HG02943 (cell line): ENCODE measurements around the gene BNC2.
"Not testable (repeated sequence)": the region's sequence is repeated elsewhere in the genome, so short reads cannot be mapped to it uniquely, and the experiment has no call there.

ENCODE experiments used
- ATAC-seq: cut with Tn5 transposase; IDR thresholded peaks from one replicate; pipeline ENCODE4 v1.9.1; 2021; ENCODE audit warnings: mild to moderate bottlenecking, low read depth, moderate library complexity; ENCODE audit not compliant: unreplicated experiment

The BNC2 gene, protein sequence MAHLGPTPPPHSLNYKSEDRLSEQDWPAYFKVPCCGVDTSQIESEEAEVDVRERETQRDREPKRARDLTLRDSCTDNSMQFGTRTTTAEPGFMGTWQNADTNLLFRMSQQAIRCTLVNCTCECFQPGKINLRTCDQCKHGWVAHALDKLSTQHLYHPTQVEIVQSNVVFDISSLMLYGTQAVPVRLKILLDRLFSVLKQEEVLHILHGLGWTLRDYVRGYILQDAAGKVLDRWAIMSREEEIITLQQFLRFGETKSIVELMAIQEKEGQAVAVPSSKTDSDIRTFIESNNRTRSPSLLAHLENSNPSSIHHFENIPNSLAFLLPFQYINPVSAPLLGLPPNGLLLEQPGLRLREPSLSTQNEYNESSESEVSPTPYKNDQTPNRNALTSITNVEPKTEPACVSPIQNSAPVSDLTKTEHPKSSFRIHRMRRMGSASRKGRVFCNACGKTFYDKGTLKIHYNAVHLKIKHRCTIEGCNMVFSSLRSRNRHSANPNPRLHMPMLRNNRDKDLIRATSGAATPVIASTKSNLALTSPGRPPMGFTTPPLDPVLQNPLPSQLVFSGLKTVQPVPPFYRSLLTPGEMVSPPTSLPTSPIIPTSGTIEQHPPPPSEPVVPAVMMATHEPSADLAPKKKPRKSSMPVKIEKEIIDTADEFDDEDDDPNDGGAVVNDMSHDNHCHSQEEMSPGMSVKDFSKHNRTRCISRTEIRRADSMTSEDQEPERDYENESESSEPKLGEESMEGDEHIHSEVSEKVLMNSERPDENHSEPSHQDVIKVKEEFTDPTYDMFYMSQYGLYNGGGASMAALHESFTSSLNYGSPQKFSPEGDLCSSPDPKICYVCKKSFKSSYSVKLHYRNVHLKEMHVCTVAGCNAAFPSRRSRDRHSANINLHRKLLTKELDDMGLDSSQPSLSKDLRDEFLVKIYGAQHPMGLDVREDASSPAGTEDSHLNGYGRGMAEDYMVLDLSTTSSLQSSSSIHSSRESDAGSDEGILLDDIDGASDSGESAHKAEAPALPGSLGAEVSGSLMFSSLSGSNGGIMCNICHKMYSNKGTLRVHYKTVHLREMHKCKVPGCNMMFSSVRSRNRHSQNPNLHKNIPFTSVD

DNA sequence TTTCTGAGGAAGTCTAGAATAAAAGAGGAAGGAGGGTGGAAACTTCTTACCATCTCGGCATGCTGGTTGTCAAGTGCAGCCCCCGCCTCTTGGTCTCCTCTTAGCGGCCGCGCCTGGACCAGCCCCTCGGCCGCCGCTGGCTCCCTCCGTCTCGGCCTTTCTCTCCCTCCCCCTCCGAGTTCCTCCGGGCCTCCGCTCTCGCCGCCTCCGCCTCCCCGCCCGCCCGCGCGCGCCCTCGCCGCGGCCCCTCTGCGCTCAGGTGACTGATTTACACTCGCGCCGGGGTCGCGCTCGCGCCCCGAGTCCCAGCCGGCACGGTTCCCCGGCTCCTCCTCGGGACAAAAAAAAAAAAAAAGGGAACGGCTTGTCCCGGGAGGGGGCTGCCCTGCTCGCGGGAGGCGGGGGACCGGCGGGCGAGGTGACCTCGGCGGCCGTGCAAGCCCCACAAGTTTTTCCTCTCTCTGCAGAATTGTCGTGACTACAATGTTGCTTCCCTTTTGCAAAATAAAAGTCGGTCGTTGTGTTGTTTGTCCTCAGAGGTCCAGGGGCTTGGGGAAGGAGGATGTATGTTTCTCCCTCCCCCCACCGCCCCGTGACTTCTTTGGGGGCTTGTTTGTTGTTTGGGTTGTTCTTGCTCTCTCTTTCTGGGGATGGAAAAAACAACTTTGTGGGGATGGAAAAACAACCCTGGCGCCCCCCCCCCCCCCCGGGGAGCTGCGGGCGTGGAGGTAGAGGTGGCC is at the start of gene BNC2:
BNC2 (minus strand) TSS at position 75 of the 740 bp plus-strand sequence; CDS start at position 53, 22 bp downstream.
- no peak for ATAC-seq

DNA sequence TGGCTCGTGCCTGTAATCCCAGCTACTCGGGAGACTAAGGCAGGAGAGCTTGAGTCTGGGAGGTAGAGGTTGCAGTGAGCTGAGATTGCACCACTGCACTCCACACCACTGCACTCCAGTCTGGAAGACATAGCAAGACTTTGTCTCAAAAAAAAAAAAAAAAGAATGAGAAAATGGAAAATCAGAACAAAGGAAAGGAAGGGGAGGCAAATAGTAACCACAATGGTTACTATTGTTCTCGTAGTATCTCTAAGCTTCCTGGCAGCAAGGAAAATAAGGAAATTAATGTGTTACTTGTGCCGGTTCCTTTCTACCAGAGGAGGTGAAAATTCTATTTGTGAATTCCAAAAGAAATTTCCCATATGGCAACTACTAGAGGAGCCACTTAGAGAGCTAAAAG is 48.5 kb upstream of the BNC2 start:
- ATAC-seq: no peak

DNA sequence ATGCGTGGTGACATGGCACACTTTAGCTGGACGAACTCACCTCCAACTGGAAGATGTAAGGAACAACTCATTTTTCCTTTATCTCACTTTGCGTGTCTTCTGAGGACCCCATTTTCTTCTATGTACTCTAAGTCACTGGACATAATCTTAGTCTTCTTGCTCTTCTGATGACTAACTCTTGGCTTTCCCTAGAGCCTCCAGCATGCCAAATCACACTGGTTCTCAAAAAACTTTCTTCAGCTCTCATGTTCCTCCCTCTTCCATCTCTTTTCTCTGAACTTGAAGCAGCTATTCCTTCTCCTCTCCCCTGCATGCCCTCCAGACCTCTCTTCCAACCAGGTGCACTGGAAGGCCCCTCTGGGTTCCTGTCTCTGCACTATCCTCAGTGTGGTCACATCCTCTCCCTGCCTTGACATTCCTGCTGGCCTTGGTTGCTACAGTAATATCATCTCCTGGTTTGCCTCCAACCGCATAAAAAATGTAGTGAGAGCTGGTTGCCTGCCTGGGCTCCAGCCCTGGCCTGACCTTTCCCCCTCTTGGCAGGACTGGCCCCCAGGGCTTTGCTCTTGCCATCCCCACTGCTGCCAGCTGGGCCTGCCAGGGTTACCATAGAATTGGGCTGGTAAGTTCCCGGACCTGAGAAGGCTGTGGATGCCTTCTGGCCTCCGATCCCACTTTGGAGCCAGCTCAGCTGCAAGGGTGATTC is 44.8 kb upstream of the BNC2 start:
- no peak for ATAC-seq

DNA sequence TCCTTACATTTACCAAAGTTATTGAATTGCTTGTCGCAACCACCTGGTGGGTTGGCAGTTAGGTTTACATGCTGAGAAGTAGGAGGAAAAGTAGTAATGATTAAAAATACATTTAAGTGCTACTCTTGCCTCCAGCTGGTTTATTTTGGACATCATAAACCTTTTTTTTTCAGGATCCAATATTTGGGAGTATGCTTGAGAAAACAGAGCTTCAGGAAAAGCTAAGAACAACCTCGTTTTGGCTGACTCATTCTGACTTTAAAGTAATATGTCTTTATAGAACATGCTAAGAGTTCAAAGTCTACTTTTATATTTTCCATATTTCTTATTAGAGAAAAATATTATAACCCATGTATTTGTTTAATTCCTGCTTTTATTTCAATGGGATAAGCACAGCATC is 41.7 kb upstream of the BNC2 start:
- no peak for ATAC-seq

DNA sequence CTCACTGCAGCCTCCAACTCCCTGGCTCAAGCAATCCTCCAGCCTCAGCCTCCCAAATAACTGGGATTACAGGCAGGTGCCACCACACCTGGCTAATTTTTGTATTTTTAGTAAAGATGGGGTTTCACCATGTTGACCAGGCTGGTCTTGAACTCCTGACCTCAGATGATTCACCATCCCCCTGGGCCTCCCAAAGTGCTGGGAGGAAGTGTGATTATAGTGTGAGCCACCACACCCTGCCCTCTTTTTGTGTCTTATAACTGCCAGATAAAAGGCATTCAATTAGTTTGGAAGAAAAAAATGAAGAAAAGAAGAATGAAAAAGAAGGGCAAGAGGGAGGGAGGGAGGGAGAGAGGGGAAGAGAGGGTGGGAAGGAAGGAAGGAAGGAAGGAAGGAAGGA is 37.7 kb upstream of the BNC2 start:
- ATAC-seq: not testable (repeated sequence)

DNA sequence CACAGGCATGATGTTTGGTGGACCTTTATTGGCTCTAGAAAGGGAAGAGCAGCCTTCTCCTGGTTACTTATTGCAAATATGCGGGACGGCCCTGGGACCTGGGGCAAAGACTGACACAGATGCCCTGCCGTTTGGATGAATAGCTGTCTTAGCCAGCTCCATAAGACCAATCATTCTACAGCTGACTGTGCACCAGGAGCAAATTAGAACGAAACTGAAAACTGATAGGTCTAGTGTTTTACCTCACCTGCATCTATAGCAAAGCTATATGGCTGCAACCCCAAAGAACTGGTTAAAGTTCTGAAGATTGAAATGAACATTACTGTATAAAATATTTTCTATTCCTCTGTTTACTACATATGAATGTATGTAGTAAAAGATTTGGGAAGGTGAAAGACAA is 34.2 kb upstream of the BNC2 start:
- ATAC-seq: no peak

DNA sequence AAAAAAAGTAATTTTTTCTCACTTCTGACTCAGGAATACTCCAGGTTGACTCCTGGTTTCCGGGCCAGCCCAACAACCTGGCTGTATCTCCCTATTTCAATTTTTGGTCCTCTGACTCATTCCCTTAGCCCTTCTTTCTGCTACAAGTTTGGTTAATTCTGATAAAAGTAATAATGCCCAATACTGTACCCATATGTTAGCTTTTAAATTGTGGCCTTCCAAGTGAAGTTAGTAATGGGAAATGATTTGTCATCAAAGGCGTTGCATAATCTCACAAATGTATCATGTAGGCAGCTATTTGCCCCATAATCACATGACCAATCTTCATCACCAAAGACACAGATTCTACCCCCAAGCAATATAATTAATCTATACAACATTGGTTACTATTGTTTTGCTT is 31.1 kb upstream of the BNC2 start:
- ATAC-seq: no peak

DNA sequence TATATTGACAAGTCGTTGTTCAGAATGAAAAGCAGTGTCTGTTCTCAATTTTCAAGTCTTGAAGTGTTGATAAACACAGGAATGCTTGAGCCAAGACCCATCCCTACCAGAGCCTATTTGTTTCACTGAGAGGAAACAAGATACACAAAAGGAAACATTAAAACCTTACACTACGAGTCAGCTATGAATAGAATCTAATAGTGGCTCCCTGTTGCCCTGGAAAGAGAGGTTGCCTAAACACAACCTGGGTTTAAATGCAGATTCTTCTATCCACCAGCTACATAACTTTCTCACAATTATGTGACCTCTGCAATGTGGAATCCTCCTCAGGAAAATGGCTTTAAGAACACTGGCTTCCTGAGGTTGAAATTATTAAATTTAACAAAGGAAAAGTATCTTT is 29.1 kb upstream of the BNC2 start:
- no peak for ATAC-seq

DNA sequence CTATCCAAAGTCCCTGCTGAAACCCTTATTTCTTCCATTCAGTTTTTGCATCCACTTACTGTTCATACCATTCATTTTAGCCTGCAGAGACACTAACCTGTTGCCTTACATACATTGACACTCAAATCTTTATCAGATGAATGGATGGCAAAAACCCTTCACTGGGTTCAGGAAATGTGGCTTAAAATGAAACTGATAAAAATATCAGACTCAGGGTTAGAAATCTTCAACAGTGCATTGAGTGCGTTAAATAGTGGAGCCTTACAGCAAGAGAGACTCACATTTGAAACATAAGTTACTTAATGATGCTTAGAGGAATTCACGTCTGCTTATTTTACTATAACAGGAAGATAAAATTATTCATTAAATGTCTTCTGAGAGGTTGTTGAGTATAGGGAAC is 28.0 kb upstream of the BNC2 start:
- ATAC-seq: no peak

DNA sequence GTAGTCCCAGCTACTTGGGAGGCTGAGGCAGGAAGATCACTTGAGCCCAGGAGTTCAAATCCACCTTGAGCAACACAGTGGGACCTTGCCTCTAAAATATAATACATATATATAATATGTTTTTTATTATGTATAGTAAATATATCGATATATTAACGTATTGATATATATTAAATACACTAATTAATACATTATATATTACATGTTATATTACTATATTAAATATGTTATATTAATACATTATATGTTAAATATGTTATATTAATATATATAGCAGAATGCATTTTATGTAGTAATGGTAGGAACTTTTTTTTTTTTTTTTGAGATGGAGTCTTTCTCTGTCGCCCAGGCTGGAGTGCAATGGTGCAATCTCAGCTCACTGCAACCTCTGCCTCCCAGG is 18.1 kb upstream of the BNC2 start:
- ATAC-seq: no peak

DNA sequence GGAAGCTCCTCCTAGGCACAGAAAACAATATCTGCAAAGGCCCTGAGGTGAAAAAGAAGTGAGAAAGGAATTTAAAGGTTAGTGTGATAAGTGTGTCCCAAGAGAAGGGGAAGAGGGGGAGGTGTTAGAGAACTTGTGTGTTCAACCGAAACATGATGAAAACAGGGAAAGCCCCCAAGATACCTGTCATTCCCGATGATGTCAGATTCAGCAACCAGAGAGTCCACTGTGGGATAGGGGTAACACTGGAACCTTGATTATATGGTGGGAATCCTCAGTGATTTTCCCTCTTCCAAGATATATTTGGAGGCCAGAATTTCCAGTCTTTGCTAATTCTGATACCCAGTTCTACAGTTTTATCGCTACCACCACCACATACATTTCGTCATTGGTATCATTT is 15.5 kb upstream of the BNC2 start:
- no peak for ATAC-seq

DNA sequence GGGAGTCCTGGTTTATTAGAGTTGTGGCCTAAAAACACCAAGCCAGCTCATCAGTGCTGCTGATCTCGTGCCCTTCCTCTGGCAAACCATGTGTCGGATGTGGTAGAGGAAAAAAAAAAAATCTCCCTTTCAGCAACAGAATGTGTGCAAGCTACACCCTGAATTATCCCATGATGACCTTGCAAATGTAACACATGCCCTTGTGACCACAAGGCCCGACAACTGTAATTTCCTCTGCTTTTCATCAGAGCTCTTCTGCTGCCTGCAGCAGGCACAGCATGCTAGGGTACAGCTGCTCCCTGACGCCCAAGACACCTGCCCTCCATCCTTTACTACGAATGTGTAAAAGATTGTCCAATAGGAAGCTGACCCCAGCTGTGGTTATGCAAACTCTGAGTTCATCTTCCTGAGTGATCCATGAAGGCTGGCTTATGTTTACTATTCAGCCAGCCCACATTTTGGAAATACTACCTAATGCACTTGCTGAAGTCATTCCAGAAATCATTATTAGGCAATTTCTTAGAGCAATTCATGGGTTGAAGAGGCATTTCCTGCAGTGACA is 14.6 kb upstream of the BNC2 start:
- no peak for ATAC-seq

DNA sequence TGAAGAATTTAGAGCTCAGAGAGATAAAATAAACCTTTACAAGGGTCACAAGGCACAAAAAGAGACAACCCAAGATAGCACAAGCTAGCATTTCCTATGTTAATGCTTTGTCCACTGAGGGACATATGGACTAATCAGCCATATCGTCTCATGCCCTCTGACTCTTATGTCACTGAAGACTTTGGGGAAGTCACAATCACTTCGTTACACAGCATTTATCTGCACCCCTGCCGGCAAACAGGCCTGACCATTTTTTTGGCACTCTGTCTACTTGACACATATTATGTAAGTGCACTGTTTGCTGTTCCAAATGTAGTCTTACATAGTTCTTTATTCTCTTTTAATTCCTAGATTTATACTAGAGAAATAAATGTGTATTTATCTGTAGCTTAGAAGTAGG is 13.9 kb upstream of the BNC2 start:
- no peak for ATAC-seq

DNA sequence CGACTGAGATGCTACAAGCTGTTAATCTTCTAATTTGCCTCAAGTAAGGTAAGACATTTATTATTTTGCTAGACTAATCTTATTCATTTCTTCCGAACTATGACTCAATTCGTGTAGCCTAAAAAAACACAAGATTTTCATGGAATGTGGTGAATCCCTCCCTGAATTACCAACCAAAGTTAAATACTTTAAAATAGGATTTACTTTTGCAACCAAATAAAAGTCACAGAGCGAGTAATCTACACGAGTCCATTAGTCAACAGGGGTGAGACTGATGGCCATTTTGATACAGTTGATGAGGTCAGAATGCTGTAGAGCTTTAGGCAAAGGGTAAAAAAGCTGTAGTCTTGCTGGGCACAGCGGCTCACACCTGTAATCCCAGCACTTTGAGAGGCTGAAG is 13.1 kb upstream of the BNC2 start:
- ATAC-seq: no peak

DNA sequence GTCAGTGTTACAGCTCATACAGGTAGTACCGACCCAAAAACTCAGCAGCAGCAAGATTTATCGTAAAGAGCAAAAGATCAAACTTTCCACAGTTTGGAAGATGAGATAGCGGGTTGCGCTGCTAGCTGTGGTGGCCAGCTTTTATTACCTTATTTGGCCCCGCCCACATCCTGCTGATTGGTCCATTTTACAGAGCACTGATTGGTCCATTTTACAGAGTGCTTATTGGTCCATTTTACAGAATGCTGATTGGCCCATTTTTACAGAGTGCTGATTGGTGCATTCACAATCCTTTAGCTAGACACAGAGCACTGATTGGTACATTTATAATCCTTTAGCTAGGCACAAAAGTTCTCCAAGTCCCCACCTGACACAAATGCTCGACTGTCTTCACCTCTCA is 12.0 kb upstream of the BNC2 start:
- ATAC-seq: not testable (repeated sequence)

DNA sequence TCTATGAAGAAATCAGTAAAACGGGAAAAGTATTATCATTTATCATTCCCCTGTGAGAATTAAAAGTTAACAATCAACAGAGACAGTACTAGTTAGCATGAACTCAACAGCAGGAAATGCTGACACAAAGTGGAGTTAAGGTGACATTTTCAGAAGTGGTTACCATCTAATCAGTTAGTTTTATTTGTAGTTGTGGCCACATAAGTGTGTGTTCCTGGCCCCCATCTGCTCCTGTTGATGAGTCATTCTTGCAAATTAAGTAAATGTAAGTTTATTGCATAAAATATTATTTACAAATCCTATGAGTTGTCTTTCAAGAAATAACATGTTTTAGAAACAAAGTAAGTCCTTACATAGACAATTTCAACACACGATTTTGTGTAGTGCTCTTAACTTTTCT is 8.9 kb upstream of the BNC2 start:
- ATAC-seq: no peak

DNA sequence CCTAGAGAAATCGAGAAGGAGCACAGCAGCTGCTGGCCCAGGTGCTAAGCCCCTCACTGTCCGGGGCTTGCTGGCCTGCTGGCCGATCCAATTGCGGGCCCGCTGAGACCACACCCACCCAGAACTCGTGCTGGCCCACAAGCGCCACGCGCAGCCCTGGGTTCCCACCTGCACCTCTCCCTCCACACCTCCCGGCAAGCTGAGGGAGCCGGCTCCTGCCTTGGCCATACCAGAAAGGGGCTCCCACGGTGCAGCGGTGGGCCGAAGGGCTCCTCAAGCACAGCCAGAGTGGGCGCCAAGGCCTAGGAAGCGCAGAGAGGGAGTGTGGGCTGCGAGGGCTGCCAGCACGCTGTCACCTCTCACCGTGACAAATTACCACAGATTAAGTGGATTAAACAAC is 6.8 kb upstream of the BNC2 start:
- no peak for ATAC-seq

DNA sequence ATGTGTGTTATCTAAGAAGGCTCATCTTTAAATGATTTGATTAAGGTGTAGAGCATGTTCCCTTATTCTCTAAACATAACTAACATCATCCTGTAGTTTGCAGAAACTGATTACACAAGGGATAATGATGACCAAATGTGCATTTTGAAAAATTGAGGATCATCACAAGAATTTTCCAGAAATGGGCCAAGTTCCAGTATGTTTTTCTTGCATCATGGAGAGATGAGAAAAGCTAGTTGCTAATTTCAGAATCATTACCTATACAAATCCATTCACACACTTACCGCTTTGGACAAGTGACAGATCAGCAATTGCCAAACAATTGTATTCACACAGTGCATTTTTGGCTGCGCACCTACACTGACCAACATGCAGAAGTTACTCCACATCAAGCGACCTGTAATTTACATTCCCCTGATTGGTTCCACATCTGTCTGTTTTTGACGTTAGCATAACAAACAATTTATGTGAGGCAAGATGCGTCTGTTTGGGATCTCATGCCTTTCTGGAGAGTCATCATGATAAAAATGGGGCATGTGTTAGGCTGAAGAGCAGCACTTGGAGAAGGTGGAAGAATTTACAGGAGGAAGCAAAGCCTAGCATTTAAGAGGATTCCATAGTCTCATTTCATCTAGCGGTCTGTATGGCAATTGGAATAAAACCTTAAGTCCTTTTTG is 2.8 kb upstream of the BNC2 start:
- ATAC-seq: no peak
